Esophagus squamous epithelium (tissue), 4 donors: ENCODE results near the gene NOB1.

Source experiments
- CTCF ChIP-seq, 6 experiments: fragments of 450-650 bp in 4 of 6; fragments of 200-600 bp in 2 of 6; sonication (generic) in 2 of 6; IDR thresholded peaks; one replicate each; pipeline ENCODE4 v1.5.1; 2016 to 2019; ENCODE audit warnings: antibody characterized with exemption in 6 of 6, mild to moderate bottlenecking in 4 of 6, moderate library complexity in 4 of 6
- POLR2A ChIP-seq, 4 donors: fragments of 450-650 bp; IDR thresholded peaks; one replicate each; pipeline ENCODE4 v1.6.1; 2017; ENCODE audit warnings: antibody characterized with exemption in 4 of 4, mild to moderate bottlenecking in 4 of 4, moderate library complexity in 3 of 4

GRCh38 chr16:69693916-69694315 lies 60.8 kb downstream of the NOB1 start:
- no peak for TF ChIP-seq CTCF (IDR thresholded peaks at IDR 0.05)
- no peak for TF ChIP-seq POLR2A (IDR thresholded peaks at IDR 0.05)
